ENCODE results near the gene CC2D1A.

CC2D1A gene

GRCh38 chr19:13942023-13942684 is 36.2 kb downstream of the CC2D1A start:
- no peak for DNase-seq

- no peak for DNase-seq
These were observed 40.4 kb downstream of the CC2D1A start for GRCh38 chr19:13946414-13946813.

- no peak for DNase-seq
These were observed 45.0 kb downstream of the CC2D1A start for GRCh38 chr19:13951043-13951442.

GRCh38 chr19:13951799-13952153 is 45.8 kb downstream of the CC2D1A start:
- no peak for DNase-seq

- DNase-seq, result peak; percentile 98 to 99
These were observed 46.3 kb downstream of the CC2D1A start, which contains the start of gene DCAF15 for GRCh38 chr19:13952154-13952930. Gene DCAF15, plus strand, starts transcription at chr19:13952509. Its CDS starts 4 bp downstream, at chr19:13952513.

- DNase-seq, result no peak
These were observed 47.0 kb downstream of the CC2D1A start for GRCh38 chr19:13952931-13953531.

- DNase-seq, result no peak
These were observed 48.2 kb downstream of the CC2D1A start for GRCh38 chr19:13954185-13954584.

- DNase-seq, result no peak
These were observed 49.8 kb downstream of the CC2D1A start for GRCh38 chr19:13955662-13956364.

GRCh38 chr19:13956365-13956744 is 50.4 kb downstream of the CC2D1A start:
- DNase-seq, result no peak

- DNase-seq, result no peak
These were observed 51.0 kb downstream of the CC2D1A start for GRCh38 chr19:13957051-13957450.

GRCh38 chr19:13958043-13958442 is 52.0 kb downstream of the CC2D1A start:
- no peak for DNase-seq

- DNase-seq, result no peak
These were observed 53.4 kb downstream of the CC2D1A start for GRCh38 chr19:13959141-13959961.

GRCh38 chr19:13959962-13960862 is 54.2 kb downstream of the CC2D1A start:
- no peak for DNase-seq

GRCh38 chr19:13960863-13961784 is 55.1 kb downstream of the CC2D1A start:
- no peak for DNase-seq

GRCh38 chr19:13961826-13962698 is 56.1 kb downstream of the CC2D1A start:
- DNase-seq, result no peak

GRCh38 chr19:13962699-13963602 is 57.0 kb downstream of the CC2D1A start:
- DNase-seq, result no peak

- DNase-seq, result no peak
These were observed 57.7 kb downstream of the CC2D1A start for GRCh38 chr19:13963603-13964105.

GRCh38 chr19:13964776-13965175 is 58.8 kb downstream of the CC2D1A start:
- no peak for DNase-seq

Measured in cerebellar nuclear complex (tissue), 1 donor.